Fibroblast of skin of right biceps (primary cell): ENCODE data around the gene PTCD2.

ENCODE experiments used
- DNase-seq: peaks from one replicate; pipeline ENCODE4 v3.0.0-alpha.2; 2013

The PTCD2 gene

GRCh38 chr5:72319976-72320752 is at the start of gene PTCD2, which contains the start of gene MRPS27:
PTCD2 (plus strand) TSS chr5:72320373; CDS start chr5:72320383, 10 bp downstream.
MRPS27 (minus strand) TSS chr5:72320240; CDS start chr5:72320221, 19 bp downstream.
- DNase-seq = peak; percentile 99

- DNase-seq = no peak
These were observed 48.5 kb upstream of the PTCD2 start for GRCh38 chr5:72271702-72272101.

- DNase-seq = no peak
These were observed 47.8 kb upstream of the PTCD2 start for GRCh38 chr5:72272398-72272797.

DNA sequence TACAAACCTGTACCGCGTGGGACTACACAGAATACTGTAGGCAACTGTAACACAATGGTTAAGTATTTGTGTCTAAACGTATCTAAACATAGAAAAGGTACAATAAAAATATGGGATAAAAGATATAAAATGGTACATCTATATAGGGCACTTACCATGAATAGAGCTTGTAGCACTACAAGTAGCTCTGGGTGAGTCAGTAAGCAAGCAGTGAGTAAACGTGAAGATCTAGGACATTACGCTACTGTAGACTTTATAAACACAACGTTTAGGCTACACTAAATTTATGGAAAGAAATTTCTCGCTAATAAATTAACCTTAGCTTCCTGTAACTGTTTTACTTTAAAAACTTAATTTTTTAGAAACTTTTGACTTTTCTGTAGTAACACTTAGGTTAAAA is 46.6 kb upstream of the PTCD2 start:
- DNase-seq = no peak

GRCh38 chr5:72276219-72276752 is 43.9 kb upstream of the PTCD2 start:
- no peak for DNase-seq

DNA sequence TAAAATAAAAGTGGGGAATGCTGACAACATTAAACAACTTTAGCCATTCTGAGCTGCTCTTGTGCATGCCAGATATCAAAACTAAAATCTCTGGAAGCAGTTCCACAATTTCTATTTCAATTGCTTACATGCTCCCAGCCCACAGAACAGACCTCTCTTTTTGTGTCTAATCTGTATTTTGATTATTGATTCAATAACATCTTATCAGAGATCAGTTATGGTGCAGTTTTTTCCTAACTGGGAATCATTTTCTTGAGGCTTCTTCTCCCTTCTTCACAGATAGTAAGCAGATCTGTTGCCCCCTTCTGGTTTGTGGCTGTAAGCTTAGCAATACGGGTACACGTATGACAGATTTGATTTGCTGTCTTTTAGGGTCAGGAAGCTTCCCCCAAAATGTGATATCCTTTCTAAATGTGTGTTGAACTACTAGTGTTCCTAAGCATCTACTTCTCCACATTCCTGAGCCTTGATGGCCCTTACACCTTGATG is 39.5 kb upstream of the PTCD2 start:
- peak; percentile 63 for DNase-seq

- no peak for DNase-seq
These were observed 38.8 kb upstream of the PTCD2 start for GRCh38 chr5:72281430-72281763.

DNA sequence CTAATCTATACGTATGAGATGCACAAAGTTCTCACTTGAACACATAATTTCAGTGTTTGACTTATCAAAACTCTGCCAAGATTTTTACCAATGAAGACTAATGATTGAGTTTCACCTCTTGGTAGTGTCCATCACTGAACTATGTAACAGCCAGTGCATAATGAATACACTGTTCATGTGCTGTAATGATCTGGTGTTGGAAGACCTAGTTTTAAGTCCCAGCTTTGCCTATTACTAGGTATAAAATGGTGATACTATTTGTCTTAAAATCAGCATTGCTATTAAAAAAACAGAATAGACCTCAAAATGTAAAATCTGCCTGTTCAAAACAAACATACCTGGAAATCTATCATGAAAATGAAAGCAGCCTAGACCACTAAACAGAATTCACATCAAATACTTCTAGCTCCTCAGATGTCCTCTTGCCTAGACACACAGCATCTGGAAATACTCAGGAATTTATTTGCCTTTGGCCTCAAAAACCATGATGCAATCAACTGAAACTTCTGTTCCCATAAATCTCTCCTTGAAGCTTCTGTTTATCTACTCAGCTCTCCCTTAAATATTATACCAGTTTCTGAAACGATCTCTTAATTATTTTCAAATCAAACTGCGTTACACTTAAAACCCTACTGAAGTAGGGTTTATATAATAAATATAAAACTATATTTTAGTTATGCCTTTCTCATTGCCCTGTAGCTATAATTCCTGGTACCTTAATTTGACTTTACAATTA is 38.2 kb upstream of the PTCD2 start:
- DNase-seq = peak; percentile 92

DNA sequence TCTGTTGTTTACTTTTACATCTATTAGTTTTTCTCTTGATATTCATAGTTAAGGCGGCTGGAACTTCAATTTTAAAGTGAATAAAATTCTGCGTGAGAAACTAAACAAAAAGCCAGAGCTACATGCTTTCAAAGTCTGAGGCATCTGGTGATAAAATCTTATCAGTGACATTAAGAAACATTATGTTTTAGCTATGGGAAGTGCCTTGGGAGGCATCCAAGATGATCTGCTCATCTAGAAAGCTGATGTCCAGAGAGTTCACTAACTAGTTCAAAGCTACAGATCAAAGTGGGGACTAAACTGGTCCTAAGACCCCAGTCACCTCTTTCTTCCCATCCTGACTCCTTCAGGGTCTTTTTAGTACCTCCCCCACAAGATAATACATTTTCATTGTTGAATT is 37.3 kb upstream of the PTCD2 start:
- DNase-seq = peak; percentile 52

GRCh38 chr5:72283358-72283757 is 36.8 kb upstream of the PTCD2 start:
- no peak for DNase-seq

DNA sequence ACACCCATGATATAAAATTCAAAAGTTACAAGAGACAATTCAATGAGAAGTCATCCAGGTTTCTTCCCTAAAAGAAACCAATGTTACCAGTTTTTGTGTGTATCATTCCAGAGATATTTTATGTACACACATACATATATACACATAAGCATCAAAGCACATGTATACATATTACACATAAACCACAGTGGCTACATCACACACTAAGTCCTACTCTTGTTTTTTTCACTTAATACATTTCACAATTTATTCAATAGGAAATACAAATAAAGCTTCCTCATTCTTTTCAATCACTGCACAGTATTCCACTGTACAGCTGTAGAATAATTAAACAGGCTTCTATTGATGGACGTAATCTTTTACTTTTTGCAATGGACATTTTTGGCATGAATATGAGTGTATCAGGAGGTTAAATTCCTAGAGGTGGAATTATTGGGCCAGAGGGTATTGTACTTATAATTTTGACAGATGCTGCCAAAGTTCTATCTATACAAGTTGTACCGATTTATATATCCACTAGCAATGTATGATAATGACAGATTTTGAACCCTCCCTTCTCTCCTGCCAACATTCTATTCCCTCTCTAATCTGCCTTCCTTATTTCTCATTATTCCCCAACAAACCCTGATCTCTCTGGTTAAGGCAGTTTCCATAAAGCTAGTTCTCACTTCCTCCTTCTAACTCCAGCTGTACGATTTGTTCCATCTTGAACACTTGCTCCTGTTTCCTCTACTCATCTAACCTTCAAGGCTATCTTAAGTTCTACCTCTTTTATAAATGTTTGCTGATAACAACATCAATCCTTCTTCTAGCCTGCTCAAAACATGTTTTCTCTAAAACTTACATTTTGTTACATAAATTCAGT is 35.4 kb upstream of the PTCD2 start:
- no peak for DNase-seq

DNA sequence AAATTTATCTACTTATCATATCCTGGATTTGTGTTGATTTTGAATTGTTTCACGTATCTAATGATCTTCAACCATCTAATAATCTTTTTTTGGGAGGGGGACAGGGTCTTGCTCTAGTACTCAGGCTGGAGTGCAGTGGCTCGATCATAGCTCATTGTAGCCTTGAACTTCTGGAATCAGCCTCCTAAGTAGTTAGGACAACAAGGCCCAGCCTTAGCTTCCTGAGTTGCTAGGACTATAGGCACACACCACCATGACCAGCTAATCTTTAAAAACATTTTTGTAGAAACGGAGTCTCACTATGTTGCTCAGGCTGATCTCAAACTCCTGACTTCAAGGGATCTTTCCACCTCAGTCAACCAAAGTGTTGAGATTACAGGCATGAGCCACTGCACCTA is 34.8 kb upstream of the PTCD2 start:
- DNase-seq = no peak

- DNase-seq = no peak
These were observed 33.4 kb upstream of the PTCD2 start for GRCh38 chr5:72286798-72287197.

GRCh38 chr5:72288924-72289323 is 31.2 kb upstream of the PTCD2 start:
- no peak for DNase-seq

DNA sequence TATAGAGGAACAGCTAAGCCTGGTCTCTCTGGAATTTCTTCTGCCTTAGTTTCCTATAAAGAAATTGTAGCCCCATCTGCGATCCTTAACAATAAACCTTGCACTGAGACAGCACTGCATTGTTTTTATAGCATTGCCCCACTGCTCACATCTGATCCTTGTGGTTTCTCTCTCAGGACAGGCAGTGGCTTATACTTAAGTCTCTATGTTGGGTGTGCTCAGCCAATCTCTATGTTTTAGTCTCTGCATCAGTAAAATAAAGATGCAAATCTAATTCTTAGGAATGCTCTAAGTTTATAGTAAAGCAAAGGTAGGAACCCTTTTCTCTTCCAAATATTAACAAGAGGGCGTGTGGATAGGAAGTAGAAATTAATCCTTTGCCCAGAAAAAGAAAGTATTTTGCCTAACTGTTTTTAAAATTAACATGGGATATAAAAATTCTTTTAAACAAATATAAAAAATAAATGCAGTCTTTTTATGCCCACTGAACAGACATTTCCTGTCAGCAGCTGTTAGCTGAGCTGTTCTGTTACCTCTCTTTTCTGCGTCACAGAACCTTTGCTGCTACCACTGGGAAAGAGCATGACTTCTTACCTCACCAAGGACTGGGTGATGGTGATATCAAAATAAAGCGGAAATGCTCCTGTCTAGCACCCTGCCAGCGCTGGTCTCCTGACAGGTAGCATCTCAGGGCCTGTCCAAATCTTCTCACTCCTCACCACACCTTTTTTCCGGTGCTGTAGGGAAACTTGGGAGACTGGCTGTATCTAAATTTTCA is 29.6 kb upstream of the PTCD2 start:
- no peak for DNase-seq

DNA sequence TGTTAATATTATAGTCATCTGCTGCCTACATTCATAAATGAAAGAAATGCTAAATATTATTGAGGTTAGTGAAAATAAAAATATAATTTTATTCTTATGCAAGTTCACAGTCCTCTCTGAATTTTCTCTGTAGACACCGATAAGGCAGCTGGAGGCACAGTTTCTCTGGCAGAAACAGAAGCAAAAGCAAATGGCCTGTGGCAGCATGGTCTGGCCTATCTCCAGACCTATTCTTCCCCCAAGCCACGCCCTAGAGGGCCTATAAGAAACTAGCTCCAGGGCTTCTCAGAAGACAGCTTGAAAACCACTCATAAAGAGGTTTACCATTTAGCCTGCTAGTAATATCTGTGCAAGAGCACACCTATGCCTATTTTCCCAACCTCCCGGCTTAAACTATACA is 28.6 kb upstream of the PTCD2 start:
- no peak for DNase-seq

- DNase-seq = no peak
These were observed 27.8 kb upstream of the PTCD2 start for GRCh38 chr5:72292411-72292810.

DNA sequence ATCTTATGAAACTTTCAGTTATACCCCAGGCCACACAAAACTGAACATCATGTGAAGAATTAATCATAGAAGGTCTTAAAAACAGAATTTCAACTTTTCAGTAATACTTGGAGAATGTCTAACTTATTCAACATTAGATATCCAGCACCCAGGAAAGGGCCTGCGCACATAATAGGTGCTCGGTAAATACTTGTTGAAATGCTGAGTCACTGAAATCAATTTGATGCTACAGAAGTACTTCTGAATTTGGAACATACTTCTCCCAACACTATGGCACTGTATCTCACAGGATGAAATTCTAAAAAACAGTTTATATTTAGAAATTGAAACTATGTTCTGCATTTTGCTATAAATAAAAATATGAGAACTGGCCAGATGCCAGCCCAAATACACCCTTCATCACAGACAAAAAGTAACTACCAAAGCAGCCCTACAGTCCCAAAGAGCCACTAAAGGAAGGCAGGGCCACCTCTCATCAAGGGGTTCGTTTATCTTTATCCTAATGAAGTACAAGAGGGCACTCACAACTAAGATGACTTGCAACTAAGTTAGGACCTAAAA is 26.6 kb upstream of the PTCD2 start:
- no peak for DNase-seq

GRCh38 chr5:72294473-72294872 is 25.7 kb upstream of the PTCD2 start:
- DNase-seq = no peak

- DNase-seq = no peak
These were observed 24.6 kb upstream of the PTCD2 start for GRCh38 chr5:72295539-72295938.

GRCh38 chr5:72296256-72296655 is 23.9 kb upstream of the PTCD2 start:
- DNase-seq = no peak

DNA sequence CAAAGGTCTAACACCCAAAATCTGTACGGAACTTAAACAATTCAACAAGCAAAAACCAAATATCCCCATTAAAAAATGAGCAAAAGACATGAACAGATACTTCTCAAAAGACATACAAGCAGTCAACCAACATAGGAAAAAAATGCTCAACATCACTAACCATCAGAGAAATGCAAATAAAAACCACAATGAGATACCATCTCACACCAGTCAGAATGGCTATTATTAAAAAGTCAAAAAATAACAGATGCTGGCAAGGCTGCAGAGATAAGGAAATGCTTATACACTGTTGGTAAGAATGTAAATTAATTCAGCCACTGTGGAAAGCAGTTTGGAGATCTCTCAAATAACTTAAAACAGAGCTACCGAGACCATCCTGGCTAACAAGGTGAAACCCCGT is 22.0 kb upstream of the PTCD2 start:
- DNase-seq = peak; percentile 17
